ENCODE results near the gene KIF13A.

- TF ChIP-seq CTCF (conservative IDR thresholded peaks at IDR 0.05; ENCODE audit: low read depth in 2 of 2), result no peak
- no peak for TF ChIP-seq EZH2 (IDR thresholded peaks at IDR 0.05; ENCODE audit: low read depth, unreplicated experiment)
- TF ChIP-seq CREB1 (CRISPR knock-in tag; IDR thresholded peaks at IDR 0.05; ENCODE audit: low read depth), result no peak
- TF ChIP-seq JUNB (IDR thresholded peaks at IDR 0.05; ENCODE audit: unreplicated experiment), result no peak
- TF ChIP-seq STAT1 (IDR thresholded peaks at IDR 0.05; ENCODE audit: unreplicated experiment), result no peak
- TF ChIP-seq EZH2phosphoT487 (IDR thresholded peaks at IDR 0.05; ENCODE audit: unreplicated experiment), result no peak
- no peak for TF ChIP-seq POLR2AphosphoS5 (IDR thresholded peaks at IDR 0.05; ENCODE audit: low read depth)
- no peak for TF ChIP-seq ETS1 (IDR thresholded peaks at IDR 0.05)
- no peak for TF ChIP-seq ZNF331 (CRISPR knock-in tag; IDR thresholded peaks at IDR 0.05; ENCODE audit: low read depth)
- TF ChIP-seq REST (IDR thresholded peaks at IDR 0.05; ENCODE audit: unreplicated experiment), result no peak
- no peak for TF ChIP-seq ZNF462 (CRISPR knock-in tag; IDR thresholded peaks at IDR 0.05)
- no peak for TF ChIP-seq ZNF114 (CRISPR knock-in tag; IDR thresholded peaks at IDR 0.05)
- no peak for TF ChIP-seq NANOG (IDR thresholded peaks at IDR 0.05; ENCODE audit: borderline replicate concordance)
Measured at GRCh38 chr6:17856306-17856705, 131.1 kb downstream of the KIF13A start.

Data from GM23338 (cell line).